Lower leg skin (tissue), 3 donors: ENCODE data around the gene PTK6.

Experiments
- CTCF ChIP-seq, 3 donors: fragments of 450-650 bp; IDR thresholded peaks; one replicate each; pipeline ENCODE4 v1.5.1; 2016; ENCODE audit warnings: antibody characterized with exemption in 3 of 3, mild to moderate bottlenecking in 3 of 3, moderate library complexity in 2 of 3
- POLR2A ChIP-seq, 2 donors: fragments of 450-650 bp; IDR thresholded peaks; one replicate each; pipeline ENCODE4 v1.6.1; 2016 to 2017; ENCODE audit warnings: antibody characterized with exemption in 2 of 2, mild to moderate bottlenecking in 1 of 2, moderate library complexity in 1 of 2

GRCh38 chr20:63548542-63548941, 11.4 kb upstream of the PTK6 start:
- TF ChIP-seq CTCF (IDR thresholded peaks at IDR 0.05) (no peak), POLR2A (IDR thresholded peaks at IDR 0.05) (no peak)
